HG03025 (cell line): Measurements from ENCODE around the gene ENG.
"Not testable (repeated sequence)": the region's sequence is repeated elsewhere in the genome, so short reads cannot be mapped to it uniquely, and the experiment has no call there.

Experiments used
- ATAC-seq: cut with Tn5 transposase; IDR thresholded peaks from one replicate; pipeline ENCODE4 v1.9.1; 2021; ENCODE audit warnings: mild to moderate bottlenecking, moderate library complexity; ENCODE audit not compliant: unreplicated experiment, low FRiP score

ENG gene

GRCh38 chr9:127796852-127797370, 57.5 kb downstream of the ENG start:
- no peak for ATAC-seq

GRCh38 chr9:127796225-127796813, 58.1 kb downstream of the ENG start:
- no peak for ATAC-seq

- no peak for ATAC-seq
Observed at GRCh38 chr9:127794001-127794791, 60.3 kb downstream of the ENG start.

- ATAC-seq: no peak
Observed at GRCh38 chr9:127793093-127793708, 61.3 kb downstream of the ENG start.

GRCh38 chr9:127792417-127793031, 61.9 kb downstream of the ENG start:
- no peak for ATAC-seq

GRCh38 chr9:127791085-127791484, 63.4 kb downstream of the ENG start:
- no peak for ATAC-seq

- ATAC-seq: no peak
Observed at GRCh38 chr9:127790094-127790855, 64.2 kb downstream of the ENG start.

GRCh38 chr9:127789179-127789578, 65.3 kb downstream of the ENG start:
- ATAC-seq: no peak

GRCh38 chr9:127788337-127789011, 66.0 kb downstream of the ENG start:
- no peak for ATAC-seq

GRCh38 chr9:127786773-127787104, 67.7 kb downstream of the ENG start:
- ATAC-seq: no peak

GRCh38 chr9:127785933-127786772, 68.3 kb downstream of the ENG start, which contains the start of gene CDK9:
Gene CDK9, plus strand, starts transcription at chr9:127786034. Its CDS starts 115 bp downstream, at chr9:127786149.
- ATAC-seq: peak; percentile 63

- peak; percentile 41 for ATAC-seq
Observed at GRCh38 chr9:127785023-127785932, 69.2 kb downstream of the ENG start.

GRCh38 chr9:127783111-127784008, 71.1 kb downstream of the ENG start:
- ATAC-seq: no peak

- no peak for ATAC-seq
Observed at GRCh38 chr9:127781806-127782205, 72.7 kb downstream of the ENG start.

GRCh38 chr9:127780909-127781308, 73.5 kb downstream of the ENG start:
- not testable (repeated sequence) for ATAC-seq

- no peak for ATAC-seq
Observed at GRCh38 chr9:127780126-127780885, 74.2 kb downstream of the ENG start.
